Left renal pelvis (tissue), 4 donors: ENCODE measurements around the gene ARL8A. TPM values are rescaled to one million over a fixed set of nuclear protein-coding genes. Genes with fewer than 3 reads are reported as not detected.
"Not testable (repeated sequence)": the region's sequence is repeated elsewhere in the genome, so short reads cannot be mapped to it uniquely, and the experiment has no call there.

Source experiments
- DNase-seq, 4 donors: peaks; one replicate each; pipeline ENCODE4 v3.0.0-alpha.2; 2013; ENCODE audit warnings: low read depth in 4 of 4, low spot score in 3 of 4
- polyA plus RNA-seq, 4 donors: library from polyadenylated mRNA; unstranded; fragments of 120-200 nt; gene quantifications; one replicate each; pipeline ENCODE4 v1.2.1, GENCODE V29; 2013; ENCODE audit not compliant: insufficient read length in 4 of 4

Gene ARL8A
- polyA plus RNA-seq, 4 donors, result 44.2 to 52.3 (median 48.7) TPM

- no peak for DNase-seq
Measured at GRCh38 chr1:202176949-202177927, 32.7 kb upstream of the ARL8A start.

- no peak for DNase-seq
Measured at GRCh38 chr1:202173993-202174392, 29.5 kb upstream of the ARL8A start.

- no peak for DNase-seq
Measured at GRCh38 chr1:202172015-202172355, 27.4 kb upstream of the ARL8A start.

GRCh38 chr1:202171292-202172014 lies 26.9 kb upstream of the ARL8A start:
- no peak for DNase-seq

GRCh38 chr1:202170726-202171125 lies 26.2 kb upstream of the ARL8A start:
- no peak for DNase-seq

- DNase-seq, result no peak
Measured at GRCh38 chr1:202168861-202169260, 24.3 kb upstream of the ARL8A start.

- no peak for DNase-seq
Measured at GRCh38 chr1:202167708-202168415, 23.3 kb upstream of the ARL8A start.

- DNase-seq, result not testable (repeated sequence)
Measured at GRCh38 chr1:202167054-202167453, 22.5 kb upstream of the ARL8A start.

GRCh38 chr1:202165942-202166843 lies 21.7 kb upstream of the ARL8A start:
- DNase-seq, result no peak

- no peak for DNase-seq
Measured at GRCh38 chr1:202165267-202165941, 20.9 kb upstream of the ARL8A start.

GRCh38 chr1:202164271-202165037 lies 19.9 kb upstream of the ARL8A start:
- no peak for DNase-seq

- no peak for DNase-seq
Measured at GRCh38 chr1:202163281-202164270, 19.0 kb upstream of the ARL8A start.

GRCh38 chr1:202162418-202163280 lies 18.1 kb upstream of the ARL8A start:
- no peak for DNase-seq

- no peak for DNase-seq
Measured at GRCh38 chr1:202162047-202162417, 17.5 kb upstream of the ARL8A start.

GRCh38 chr1:202161151-202162046 lies 16.9 kb upstream of the ARL8A start:
- no peak for DNase-seq
